Nephron progenitor cell (in vitro differentiated cells): ENCODE measurements around the gene WDR49.

Experiments used
- DNase-seq: peaks from one replicate; pipeline ENCODE4 v3.0.0; 2021
- H3K27ac Mint-ChIP-seq: 2 replicates; pipeline ENCODE4 v1.8.0; 2021; ENCODE audit warnings: mild to moderate bottlenecking, moderate library complexity, mixed read lengths
- H3K27me3 Mint-ChIP-seq: 2 replicates; pipeline ENCODE4 v1.8.0; 2021; ENCODE audit warnings: mild to moderate bottlenecking, low read depth, mixed read lengths; ENCODE audit not compliant: poor library complexity
- H3K36me3 Mint-ChIP-seq: 2 replicates; pipeline ENCODE4 v1.8.0; 2021; ENCODE audit warnings: low read depth, mixed read lengths
- H3K4me1 Mint-ChIP-seq: 2 replicates; pipeline ENCODE4 v1.8.0; 2021; ENCODE audit warnings: mixed read lengths
- H3K4me3 Mint-ChIP-seq: 2 replicates; pipeline ENCODE4 v1.8.0; 2021; ENCODE audit warnings: mild to moderate bottlenecking, moderate library complexity, mixed read lengths
- H3K9me3 Mint-ChIP-seq: 2 replicates; pipeline ENCODE4 v1.8.0; 2021; ENCODE audit warnings: mild to moderate bottlenecking, moderate library complexity, mixed read lengths
- CTCF ChIP-seq: fragments of 200-600 bp; sonication (generic); IDR thresholded peaks from 2 replicates; pipeline ENCODE4 v1.5.0; 2021; ENCODE audit warnings: antibody characterized with exemption

The WDR49 gene

GRCh38 chr3:167501941-167502340 is 151.8 kb downstream of the WDR49 start:
- H3K9me3 Mint-ChIP-seq = no peaks in the 10 kb centered on the region
- no peak for DNase-seq

GRCh38 chr3:167497903-167498302 is 155.8 kb downstream of the WDR49 start:
- DNase-seq = no peak
- Mint-ChIP-seq H3K36me3 (no peaks in the 10 kb centered on the region), H3K27ac (no peak overlapping the region), H3K4me3 (no peak overlapping the region), H3K27me3 (no peaks in the 10 kb centered on the region), H3K4me1 (peaks cover 4% of the 10 kb centered on the region), H3K9me3 (no peaks in the 10 kb centered on the region)
- no peak for TF ChIP-seq CTCF

More at GRCh38 chr3:167501941-167502340, 151.8 kb downstream of the WDR49 start:
- peaks cover 4% of the 10 kb centered on the region for H3K4me1 Mint-ChIP-seq
- H3K4me3 Mint-ChIP-seq = no peak overlapping the region
- H3K27me3 Mint-ChIP-seq = no peaks in the 10 kb centered on the region
- no peaks in the 10 kb centered on the region for H3K36me3 Mint-ChIP-seq
- no peak for TF ChIP-seq CTCF
- no peak overlapping the region for H3K27ac Mint-ChIP-seq

GRCh38 chr3:167493244-167493643 is 160.5 kb downstream of the WDR49 start:
- Mint-ChIP-seq H3K9me3 (no peaks in the 10 kb centered on the region), H3K27ac (no peak overlapping the region), H3K4me1 (peaks cover 10% of the 10 kb centered on the region), H3K4me3 (no peak overlapping the region), H3K36me3 (no peaks in the 10 kb centered on the region), H3K27me3 (no peaks in the 10 kb centered on the region)
- peak; percentile 23 for TF ChIP-seq CTCF
- DNase-seq = no peak

GRCh38 chr3:167491621-167492020 is 162.1 kb downstream of the WDR49 start:
- DNase-seq = no peak
- H3K4me1 Mint-ChIP-seq = peaks cover 10% of the 10 kb centered on the region
- no peak for TF ChIP-seq CTCF
- peaks cover 6% of the 10 kb centered on the region for H3K9me3 Mint-ChIP-seq
- H3K36me3 Mint-ChIP-seq = no peaks in the 10 kb centered on the region
- no peak overlapping the region for H3K4me3 Mint-ChIP-seq
- no peak overlapping the region for H3K27ac Mint-ChIP-seq
- no peaks in the 10 kb centered on the region for H3K27me3 Mint-ChIP-seq

- no peak for DNase-seq
- Mint-ChIP-seq H3K27me3 (no peaks in the 10 kb centered on the region), H3K27ac (no peak overlapping the region), H3K4me3 (no peak overlapping the region), H3K36me3 (no peaks in the 10 kb centered on the region), H3K4me1 (peaks cover 10% of the 10 kb centered on the region), H3K9me3 (peaks cover 8% of the 10 kb centered on the region)
- TF ChIP-seq CTCF = no peak
Measured at GRCh38 chr3:167489571-167489970, 164.2 kb downstream of the WDR49 start.

- no peak for TF ChIP-seq CTCF
- no peak overlapping the region for H3K4me3 Mint-ChIP-seq
- DNase-seq = no peak
- no peaks in the 10 kb centered on the region for H3K36me3 Mint-ChIP-seq
- peaks cover 10% of the 10 kb centered on the region for H3K4me1 Mint-ChIP-seq
- H3K27me3 Mint-ChIP-seq = no peaks in the 10 kb centered on the region
- H3K9me3 Mint-ChIP-seq = peaks cover 8% of the 10 kb centered on the region
- H3K27ac Mint-ChIP-seq = no peak overlapping the region
Measured at GRCh38 chr3:167487556-167487955, 166.2 kb downstream of the WDR49 start.
